HG02870 (cell line): ENCODE results near the gene DEFB123.

ENCODE experiments used
- ATAC-seq: cut with Tn5 transposase; IDR thresholded peaks from one replicate; pipeline ENCODE4 v1.9.1; 2021; ENCODE audit warnings: mild to moderate bottlenecking, moderate library complexity; ENCODE audit not compliant: unreplicated experiment

Gene DEFB123

GRCh38 chr20:31473331-31474096 lies 33.1 kb downstream of the DEFB123 start:
- no peak for ATAC-seq

- no peak for ATAC-seq
Measured at GRCh38 chr20:31474097-31474436, 33.6 kb downstream of the DEFB123 start.

- no peak for ATAC-seq
Measured at GRCh38 chr20:31474758-31475427, 34.5 kb downstream of the DEFB123 start, which contains the start of the genes DEFB124 and REM1. DEFB124 (minus strand) TSS chr20:31475127; CDS start chr20:31473013, 2,114 bp downstream. REM1 (plus strand) TSS chr20:31475288; CDS start chr20:31476446, 1,158 bp downstream.

- ATAC-seq, result no peak
Measured at GRCh38 chr20:31475472-31476293, 35.3 kb downstream of the DEFB123 start.

- no peak for ATAC-seq
Measured at GRCh38 chr20:31476294-31476585, 35.8 kb downstream of the DEFB123 start.

GRCh38 chr20:31476643-31477215 lies 36.3 kb downstream of the DEFB123 start:
- no peak for ATAC-seq

- no peak for ATAC-seq
Measured at GRCh38 chr20:31484001-31484400, 43.6 kb downstream of the DEFB123 start.

GRCh38 chr20:31485450-31486339 lies 45.3 kb downstream of the DEFB123 start:
- ATAC-seq, result no peak

- ATAC-seq, result no peak
Measured at GRCh38 chr20:31488115-31488514, 47.7 kb downstream of the DEFB123 start.

GRCh38 chr20:31489152-31489551 lies 48.7 kb downstream of the DEFB123 start:
- no peak for ATAC-seq

GRCh38 chr20:31490752-31491151 lies 50.3 kb downstream of the DEFB123 start:
- ATAC-seq, result no peak

- no peak for ATAC-seq
Measured at GRCh38 chr20:31494131-31494530, 53.7 kb downstream of the DEFB123 start.

GRCh38 chr20:31496761-31497295 lies 56.4 kb downstream of the DEFB123 start:
- ATAC-seq, result no peak

GRCh38 chr20:31497838-31498540 lies 57.6 kb downstream of the DEFB123 start:
- no peak for ATAC-seq
